Measurements from ENCODE around the gene PPP4R3A. TPM values are rescaled to one million over a fixed set of nuclear protein-coding genes. Genes with fewer than 3 reads are reported as not detected.

The PPP4R3A gene
- total RNA-seq, 4 donors from 2014 or later: 48.3 to 91.9 (median 71.5) TPM

Small RNA genes within 50 kb of the gene (small RNA-seq; reads per million reads assigned to genes)
- gene AL133373.1: 0 reads per million in 4 donors

Other genes with a start within 250 kb of the PPP4R3A start
- gene CCDC88C, start 92.5 kb downstream of the PPP4R3A start, total RNA-seq: 10 to 100 TPM; 23.2 to 31.5 (median 29.9) TPM
- 1 to 10 TPM in 2 of 4 donors, under 1 TPM in 2; 0.82 to 1.6 (median 0.99) TPM for gene CATSPERB, start 221.8 kb upstream of the PPP4R3A start, total RNA-seq

All from esophagus squamous epithelium (tissue), 4 donors.